SW480 (cell line): Measurements from ENCODE around the gene OSBPL9.
"Not testable (repeated sequence)": the region's sequence is repeated elsewhere in the genome, so short reads cannot be mapped to it uniquely, and the experiment has no call there.

Experiments
- DNase-seq: peaks from one replicate; pipeline ENCODE4 v3.0.0-alpha.2; 2016; ENCODE audit warnings: low spot score

Gene OSBPL9

DNA sequence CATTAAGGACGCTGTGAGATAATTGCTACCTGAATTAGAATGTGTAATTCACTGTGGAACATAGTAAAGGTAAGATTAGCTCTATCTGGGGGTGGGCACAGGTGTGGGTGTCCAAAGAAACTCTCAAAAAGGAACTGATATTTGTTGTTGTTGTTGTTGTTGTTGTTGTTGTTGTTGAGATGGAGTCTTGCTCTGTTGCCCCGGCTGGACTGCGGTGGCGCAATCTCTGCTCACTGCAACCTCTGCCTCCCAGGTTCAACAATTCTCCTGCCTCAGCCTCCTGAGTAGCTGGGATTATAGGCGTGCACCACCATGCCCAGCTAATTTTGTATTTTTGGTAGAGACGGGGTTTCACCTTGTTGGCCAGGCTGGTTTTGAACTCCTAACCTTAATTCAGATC is 6.8 kb upstream of the OSBPL9 start:
- not testable (repeated sequence) for DNase-seq

DNA sequence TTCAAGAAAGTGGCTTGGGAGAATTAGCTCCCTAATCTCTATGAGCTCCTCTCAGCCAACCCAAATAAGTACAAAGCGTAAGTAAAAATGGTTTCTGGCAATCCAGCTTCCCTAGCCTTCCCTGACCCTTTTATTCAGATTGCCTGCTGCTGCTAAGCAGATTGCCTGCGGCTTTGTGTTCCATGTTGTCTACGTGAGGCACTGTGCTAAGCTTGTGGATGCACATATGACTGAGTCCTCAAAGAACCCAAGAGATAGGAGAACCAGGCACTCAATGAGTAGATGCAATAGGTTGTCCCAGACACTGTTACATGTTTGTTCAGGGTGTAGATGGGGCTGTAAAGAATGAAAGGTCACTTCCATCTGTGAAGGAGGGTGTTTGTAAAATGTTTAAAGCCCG is 6.3 kb upstream of the OSBPL9 start:
- DNase-seq, result no peak

DNA sequence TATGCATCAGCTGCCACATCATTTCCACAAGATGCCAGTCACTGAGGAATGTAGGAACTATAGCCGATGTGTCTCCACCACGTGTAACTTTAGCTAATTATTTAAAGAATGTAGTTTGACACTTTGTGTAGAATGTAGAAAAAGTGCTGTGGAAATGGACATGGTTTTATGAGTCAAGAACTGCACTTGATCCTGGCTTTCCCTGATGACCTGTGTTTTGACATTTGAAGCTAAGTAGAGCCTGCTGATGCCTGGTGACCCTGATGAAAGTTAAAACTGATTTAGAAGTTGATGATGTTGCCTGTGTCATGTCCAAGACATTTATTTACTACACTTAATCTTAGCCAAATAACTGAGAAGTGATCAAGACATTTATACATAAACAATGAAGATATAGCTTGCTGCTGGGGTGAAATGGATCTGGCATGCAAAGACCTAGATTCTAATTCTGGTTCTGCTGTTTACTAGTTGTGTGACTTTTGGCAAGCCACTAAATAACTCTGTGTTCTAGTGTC is 4.4 kb upstream of the OSBPL9 start:
- no peak for DNase-seq

DNA sequence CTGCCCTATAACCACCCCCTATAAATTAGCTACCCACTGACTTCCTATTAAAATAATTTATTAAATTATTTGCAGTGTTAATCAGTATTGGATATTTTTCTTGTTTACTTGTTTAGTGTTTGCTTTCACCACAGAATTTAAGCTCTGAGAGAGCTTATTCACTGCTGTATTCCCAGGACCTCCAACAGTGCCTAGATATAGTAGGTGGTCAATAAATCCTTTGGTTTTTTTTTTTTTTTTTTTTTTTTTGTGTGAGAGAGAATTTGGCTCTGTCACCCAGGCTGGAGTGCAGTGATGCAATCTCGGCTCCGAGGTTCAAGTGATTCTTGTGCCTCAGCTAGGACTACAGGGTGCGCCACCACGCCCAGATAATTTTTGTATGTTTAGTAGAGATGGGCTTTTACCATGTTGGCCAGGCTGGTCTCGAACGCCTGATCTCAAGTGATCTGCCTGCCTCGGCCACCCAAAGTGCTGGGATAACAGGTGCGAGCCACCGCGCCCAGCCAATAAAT is 1.1 kb upstream of the OSBPL9 start:
- DNase-seq, result no peak

DNA sequence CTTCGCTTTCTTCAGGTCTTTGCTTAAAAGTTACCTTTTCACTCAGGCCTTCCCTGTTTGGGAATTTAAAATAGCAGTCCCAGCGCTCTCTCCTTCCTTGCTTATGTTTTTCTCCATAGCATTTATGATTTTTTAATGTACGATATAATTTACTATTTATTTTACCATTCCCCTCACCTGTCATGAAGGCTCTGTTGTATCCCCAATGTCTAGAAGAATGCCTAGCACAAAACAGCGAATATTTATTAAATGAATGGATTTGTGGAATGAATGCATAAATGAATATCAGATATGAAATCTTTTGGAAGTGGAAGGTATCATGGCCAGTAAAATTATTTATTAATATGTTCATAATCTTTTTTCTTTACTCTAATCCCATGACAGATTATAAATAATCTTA is 402 bp upstream of the OSBPL9 start:
- DNase-seq, result no peak

DNA sequence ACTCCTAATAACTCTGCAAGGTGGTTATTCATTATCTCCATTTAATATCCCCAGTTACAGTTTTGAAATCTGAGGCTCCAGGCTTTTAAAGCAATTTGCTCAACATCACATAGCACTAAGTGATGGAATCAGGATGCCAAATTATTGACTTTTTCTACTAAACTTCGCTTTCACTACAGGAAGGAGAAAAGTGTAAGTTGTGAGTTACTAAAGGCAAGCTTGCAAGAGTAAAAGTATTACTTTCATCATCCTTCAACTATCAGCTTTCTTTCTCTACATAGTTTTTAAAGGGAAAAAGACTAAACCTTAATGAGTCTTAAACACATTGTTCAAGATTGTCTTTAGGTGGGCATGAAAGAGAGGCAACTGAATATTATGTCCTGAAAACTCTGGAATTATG is 1.8 kb downstream of the OSBPL9 start:
- no peak for DNase-seq

DNA sequence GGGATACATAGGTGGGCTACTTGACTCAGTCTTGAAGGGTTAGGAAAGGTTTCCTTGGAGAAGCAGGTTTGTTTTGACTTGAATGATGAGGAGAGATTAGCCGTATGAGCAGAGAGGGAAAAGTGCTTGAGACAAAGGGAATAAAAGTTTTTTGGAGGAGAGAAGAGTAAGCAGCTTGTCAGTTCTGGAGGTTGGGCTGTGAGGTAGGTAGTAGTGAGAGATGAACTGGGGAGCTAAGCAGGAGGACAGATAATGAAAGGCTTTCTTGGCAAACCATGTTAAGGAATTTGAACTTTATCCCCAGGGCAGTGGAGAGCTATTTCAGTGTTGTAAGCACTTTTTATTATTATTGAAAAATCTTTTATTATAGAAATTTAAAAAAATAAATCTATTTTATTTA is 3.6 kb downstream of the OSBPL9 start:
- no peak for DNase-seq

DNA sequence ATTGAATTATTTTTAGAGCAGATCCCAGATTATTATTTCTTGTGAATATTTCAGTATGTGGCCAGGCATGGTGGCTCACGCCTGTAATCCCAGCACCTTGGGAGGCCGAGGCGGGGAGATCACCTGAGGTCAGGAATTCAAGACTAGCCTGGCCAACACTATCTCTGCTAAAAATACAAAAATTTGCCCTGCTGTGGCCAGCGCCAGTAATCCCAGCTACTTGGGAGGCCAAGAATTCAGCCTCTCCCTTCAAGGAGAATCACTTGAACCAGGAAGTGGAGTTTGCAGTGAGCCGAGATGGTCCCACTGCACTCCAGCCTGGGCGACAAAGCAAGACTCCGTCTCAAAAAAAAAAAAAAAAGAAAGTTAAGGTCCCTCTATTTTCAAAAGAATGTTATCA is 4.3 kb downstream of the OSBPL9 start:
- no peak for DNase-seq

DNA sequence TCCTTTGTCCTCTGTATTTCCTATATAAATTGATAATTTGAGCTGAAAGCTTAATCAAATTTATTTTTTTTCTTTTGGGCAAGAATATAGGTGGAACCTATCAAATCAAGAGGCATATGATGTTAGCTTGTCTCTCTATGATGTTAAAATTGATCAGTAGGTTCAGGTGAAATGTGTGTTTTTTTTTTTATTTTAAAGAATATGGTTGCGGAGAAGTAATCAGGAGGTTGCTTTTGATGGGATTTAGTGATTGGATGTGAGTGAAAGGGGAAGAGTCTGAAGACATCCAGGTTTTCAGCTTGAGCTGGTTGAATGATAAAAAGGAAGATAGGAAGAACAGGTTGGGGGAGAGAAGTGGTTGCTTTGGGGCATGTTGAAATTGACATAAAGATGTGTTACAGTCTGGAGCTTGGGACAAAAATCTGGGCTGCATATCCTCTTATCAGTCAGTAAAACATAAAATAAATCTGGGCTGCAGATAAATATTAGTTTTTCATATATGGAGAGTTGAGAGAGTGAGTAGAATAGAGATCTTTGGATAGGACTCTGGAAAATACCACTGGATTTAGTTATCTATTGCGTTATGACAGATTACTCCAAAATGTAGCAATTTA is 5.1 kb downstream of the OSBPL9 start:
- DNase-seq, result no peak

DNA sequence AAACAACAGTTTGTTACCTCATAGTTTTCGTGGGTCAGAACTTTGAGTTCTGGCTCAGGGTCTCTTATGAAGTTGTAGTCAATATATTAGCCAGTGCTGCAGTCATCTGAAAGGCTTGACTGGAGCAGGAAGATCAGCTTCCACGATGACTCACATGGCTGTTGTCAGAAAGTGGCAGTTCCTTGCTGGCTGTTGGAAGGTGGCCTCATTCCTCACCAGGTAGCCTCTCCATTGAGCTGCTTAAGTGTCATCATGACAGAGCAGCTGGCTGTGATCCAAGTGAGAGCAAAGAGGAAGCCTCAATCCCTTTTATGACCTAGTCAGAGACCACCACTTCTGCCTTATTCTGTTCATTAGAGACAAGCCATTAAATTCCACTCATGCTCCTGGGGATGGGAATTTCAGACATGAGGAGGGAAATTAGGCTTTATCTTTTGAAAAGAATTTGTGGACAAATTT is 5.6 kb downstream of the OSBPL9 start:
- peak; percentile 73 for DNase-seq

DNA sequence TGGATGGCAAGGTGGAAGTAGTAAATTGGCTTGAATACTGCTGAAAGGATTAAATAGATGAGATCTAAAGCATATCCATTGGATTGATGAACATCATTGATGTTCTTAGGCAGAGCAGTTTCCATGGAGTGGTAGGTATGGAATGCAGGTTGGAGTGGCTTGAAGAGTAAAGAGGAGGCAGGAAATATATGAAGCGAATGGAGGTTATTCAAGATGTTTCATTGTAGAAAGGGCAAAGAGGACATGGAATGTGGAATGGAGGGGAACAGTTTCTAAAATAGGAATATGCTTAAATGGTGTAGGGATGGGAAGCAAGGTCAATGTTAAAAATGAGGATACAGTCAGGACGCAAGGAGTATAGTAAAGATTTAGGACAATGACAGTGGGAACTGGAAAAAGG is 6.1 kb downstream of the OSBPL9 start:
- DNase-seq, result no peak

DNA sequence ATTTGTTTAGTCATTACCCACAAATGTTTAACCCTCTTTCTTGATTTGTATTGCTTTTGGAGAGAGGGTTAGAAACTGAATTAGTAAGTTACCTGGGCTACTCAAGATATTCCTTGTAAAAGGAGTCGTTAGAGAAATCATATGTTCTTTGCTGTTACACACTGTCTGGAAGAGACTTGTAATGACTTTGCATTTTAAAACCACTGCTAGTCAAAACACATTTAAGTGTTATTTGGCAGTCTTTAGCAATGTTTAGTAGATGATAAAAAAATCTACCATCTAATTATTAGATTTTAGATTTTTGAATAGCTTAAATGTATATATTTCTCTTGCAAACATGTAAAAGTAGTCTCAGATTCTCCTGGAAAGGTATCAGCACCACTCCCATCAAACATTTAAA is 6.6 kb downstream of the OSBPL9 start:
- no peak for DNase-seq

DNA sequence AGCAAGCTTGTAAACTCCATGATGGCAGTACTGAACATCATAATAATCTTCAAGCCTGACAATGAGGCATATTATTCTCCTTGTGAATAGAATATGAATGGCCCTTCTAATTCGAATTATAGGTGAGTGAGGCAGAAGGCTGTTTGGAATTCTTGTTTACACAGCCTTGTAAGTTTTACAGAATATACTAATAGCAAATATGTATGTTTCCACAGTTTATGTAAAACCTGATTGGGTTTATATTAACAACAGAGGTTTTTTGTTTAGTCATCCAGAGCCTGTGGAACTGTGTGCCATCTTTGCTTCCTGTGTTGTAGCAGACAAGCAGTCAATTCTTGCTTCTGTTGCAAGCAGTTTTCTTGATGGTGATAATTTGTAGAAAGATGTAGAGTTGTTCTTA is 8.0 kb downstream of the OSBPL9 start:
- DNase-seq, result no peak

DNA sequence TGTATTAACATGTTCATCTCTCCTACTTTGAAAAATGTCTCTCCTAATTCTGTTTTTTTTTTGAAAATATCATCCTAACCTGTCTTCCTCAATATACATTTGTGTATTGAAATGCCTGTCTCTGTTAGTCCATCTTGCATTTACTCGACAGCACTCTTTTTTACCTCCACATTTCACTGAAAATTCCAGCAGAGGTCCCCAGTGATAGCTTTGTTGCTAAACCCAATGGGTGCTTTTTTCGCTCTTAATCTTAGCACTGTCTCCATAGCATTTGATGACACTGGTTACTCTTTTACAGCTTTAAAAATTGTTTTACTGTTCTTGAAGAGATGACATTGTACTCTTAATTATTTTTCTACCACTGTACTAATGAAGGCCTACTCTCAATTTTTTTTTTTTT is 10.8 kb downstream of the OSBPL9 start:
- DNase-seq, result peak; percentile 18

DNA sequence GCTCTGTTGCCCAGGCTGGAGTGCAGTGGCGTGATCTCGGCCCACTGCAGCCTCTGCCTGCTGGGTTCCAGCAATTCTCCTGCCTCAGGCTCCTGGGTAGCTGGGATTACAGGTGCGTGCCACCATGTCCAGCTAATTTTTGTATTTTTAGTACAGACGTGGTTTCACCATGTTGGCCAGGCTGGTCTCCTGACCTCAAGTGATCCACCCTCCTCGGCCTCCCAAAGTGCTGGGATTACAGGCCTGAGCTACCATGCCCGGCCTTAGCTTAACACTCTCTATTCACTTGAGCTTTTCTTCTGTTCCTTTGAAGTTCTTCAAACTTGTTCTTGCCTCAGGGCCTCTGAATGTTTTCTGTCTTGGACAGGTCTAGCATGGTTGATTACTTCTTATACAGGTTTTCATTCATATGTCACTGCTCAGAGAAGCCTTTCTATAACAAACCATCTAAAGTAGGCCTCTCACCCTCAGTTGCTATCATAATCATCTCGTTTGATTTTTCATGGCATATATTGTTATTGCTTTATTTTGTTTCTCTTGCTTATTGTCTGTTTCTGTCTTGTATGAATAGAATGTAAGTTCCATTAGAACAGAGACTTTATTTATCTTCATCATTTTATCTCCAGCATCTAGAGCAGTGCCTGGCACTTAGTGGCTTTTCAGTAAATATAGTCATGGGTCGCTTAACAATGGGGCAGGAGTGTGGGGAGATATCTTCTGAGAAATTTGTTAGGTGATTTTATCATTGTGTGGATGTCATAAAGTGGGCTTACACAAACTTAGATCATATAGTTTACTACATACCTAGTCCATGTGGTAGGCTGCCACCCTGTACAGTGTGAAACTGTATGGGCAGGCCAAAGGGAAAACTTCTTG is 12.1 kb downstream of the OSBPL9 start:
- DNase-seq, result no peak

DNA sequence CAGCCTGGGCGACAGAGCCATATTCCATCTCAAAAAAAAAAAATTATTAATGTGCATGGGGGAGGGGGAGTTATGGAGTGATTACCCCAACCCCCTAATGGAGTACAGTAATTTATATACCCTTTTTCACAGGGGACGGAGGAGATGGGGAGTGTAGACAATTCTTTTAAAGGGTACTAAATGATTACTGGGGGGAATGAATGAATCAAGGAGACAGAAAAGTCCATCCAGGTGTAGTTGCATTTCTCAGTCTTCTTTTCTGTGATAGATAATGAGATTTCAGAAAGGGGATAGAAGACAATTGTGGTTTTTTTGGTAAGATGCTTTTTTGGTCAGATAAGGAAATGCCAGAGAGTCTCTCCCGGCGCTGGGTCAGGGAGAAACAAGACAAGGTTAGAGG is 13.0 kb downstream of the OSBPL9 start:
- no peak for DNase-seq

DNA sequence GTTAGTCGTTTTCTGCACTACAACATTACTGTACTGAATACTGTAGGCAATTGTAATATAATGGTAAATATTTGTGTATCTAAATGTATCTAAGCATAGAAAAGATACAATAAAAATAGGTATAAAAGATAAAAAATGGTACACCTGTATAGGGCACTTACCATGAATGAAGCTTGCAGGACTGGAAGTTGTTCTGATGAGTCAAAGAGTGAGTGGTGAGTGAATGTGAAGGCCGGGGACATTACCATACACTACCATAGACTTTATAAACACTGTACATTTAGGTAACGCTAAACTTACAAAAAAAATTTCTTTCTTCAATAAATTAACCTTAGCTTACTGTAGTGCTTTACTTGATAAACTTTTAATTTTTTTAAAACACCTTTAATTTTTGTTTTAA is 13.5 kb downstream of the OSBPL9 start:
- no peak for DNase-seq

DNA sequence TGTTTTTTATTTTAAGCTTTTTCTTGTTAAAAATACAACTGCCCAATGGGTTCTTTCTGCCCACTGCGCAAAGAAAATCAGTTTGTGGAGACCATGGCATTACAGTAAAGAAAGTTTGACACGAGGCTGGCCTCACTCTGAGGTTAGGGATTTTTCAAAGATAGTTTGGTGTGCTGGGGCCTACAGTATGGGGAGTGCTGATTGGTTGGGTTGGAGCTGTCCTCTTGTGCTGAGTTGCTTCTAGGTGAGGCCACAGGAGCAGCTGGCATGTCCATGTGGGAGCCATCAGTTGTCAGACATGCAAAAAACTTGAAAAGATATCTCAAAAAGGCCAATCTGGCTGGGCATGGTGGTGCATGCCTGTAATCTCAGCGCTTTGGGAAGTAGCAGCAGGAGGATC is 14.0 kb downstream of the OSBPL9 start:
- DNase-seq, result no peak

DNA sequence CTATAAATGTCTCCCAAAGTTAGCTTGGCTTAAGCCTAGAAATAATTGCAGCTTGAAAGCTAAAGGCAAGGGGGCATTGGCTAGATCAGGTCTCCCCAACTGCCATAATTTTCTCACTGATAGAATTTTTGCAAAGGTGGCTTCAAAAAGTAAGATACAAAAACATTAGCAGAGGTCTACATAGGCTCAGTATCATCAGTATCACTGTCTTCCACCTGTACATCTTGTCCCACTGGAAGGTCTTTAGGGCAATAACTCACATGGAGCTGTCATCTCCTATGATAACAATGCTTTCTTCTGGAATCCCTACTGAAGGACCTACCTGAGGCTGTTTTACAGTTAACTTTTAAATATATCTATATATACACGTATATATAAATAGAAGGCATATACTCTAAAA is 14.9 kb downstream of the OSBPL9 start:
- no peak for DNase-seq

DNA sequence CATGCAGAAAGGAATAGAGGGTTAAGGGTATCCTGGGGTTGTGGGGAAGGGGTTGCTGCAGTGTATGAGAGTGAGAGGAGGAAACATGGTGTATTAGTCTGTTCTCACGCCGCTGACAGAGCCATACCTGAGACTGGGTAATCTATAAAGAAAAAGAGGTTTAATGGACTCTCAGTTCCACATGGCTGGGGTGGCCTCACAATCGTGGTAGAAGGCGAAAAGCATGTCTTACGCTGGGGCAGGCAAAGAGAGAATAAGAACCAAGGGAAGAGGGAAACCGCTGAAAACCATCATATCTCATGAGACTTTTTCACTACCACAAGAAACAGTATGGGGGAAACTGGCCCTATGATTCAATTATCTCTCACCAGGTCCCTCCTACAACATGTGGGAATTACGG is 17.7 kb downstream of the OSBPL9 start:
- no peak for DNase-seq

DNA sequence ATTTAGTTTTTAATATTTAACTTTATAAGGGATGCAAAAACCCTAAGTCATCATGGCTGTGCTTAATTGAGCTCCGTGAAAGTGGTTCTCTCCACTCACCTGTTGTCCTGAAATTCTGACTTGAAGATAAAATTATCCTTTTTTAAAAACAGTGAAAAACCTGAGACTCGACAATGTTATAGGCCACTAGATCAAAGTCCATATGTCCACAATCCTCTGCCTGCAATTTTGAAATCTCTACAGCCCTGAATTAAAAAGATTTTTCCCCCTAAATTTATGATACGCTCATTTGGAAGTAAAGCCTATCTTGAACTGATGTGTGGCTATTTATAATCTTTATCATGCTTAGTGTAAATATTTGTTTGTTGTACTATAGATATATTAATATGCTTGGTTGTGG is 18.7 kb downstream of the OSBPL9 start:
- no peak for DNase-seq

DNA sequence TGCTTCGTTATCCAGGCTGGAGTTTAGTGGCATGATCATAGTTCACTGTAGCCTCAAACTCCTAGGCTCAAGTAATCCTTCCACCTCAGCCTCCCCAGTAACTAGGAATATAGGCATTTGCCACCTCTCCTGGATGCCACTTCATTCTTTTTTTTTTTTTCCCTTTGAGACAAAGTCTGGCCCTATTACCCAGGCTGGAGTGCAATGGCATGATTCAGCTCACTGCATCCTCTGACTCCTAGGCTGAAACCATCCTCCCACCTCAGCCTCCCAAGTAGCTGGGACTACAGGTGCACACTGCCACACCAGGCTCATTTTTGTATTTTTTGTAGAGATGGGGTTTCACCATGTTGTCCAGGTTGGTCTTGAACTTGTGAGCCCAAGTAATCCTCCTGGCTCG is 19.3 kb downstream of the OSBPL9 start:
- DNase-seq, result no peak

DNA sequence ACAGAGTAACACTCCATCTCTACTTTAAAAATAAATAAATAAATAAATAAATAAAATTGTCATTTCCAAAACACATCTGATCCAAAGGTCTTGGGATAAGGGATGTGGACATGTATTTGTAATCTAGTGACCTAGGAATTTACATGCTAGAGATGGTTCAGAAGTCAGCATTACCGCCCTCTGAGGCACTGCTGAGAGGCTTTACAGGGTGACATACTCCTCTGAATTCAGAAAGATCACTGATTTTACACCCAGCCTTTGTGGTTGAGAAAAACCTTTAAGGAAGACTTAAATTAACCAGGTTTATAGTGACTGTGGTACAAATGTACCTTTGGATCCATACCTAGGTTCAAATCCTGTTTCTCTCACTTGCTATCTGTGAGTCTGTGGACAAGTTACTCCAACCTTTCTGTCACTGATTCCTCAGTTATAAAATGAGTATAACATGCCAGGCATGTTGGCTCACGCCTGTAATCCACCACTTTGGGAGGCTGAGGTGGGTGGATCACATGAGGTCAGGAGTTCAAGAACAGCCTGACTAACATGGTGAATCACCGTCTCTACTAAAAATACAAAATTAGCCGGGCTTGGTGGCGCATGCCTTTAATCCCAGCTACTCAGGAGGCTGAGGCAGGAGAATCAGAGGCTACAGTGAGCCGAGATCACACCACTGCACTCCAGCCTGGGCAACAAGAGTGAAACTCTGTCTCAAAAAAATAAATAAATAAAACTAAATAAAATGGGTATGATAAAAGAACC is 20.1 kb downstream of the OSBPL9 start:
- no peak for DNase-seq
